Measurements from ENCODE around the gene N4BP2L2. TPM values are rescaled to one million over a fixed set of nuclear protein-coding genes. Genes with fewer than 3 reads are reported as not detected.
A peak's percentile ranks its signal among the peaks of the same experiment; 100 is the strongest.

N4BP2L2 gene
- polyA plus RNA-seq, 1 donor from 2014 or later = 114 TPM

- Mint-ChIP-seq H3K36me3 (peaks cover 13% of the 10 kb centered on the region), H3K4me1 (peaks cover 16 to 18% (median 17%) of the 10 kb centered on the region in 3 donors), H3K4me3 (no peak overlapping the region), H3K9me3 (no peaks in the 10 kb centered on the region), H3K27ac (no peak overlapping the region), H3K27me3 (no peaks in the 10 kb centered on the region)
Observed at GRCh38 chr13:32409561-32410421, 128.8 kb downstream of the N4BP2L2 start.

GRCh38 chr13:32409001-32409313, 129.6 kb downstream of the N4BP2L2 start:
- H3K4me3 Mint-ChIP-seq = no peak overlapping the region
- peak overlapping the region in 1 of 3 donors; percentile 16 for H3K27ac Mint-ChIP-seq

GRCh38 chr13:32408296-32409000, 130.1 kb downstream of the N4BP2L2 start:
- Mint-ChIP-seq H3K4me1 (peaks cover 15 to 18% (median 17%) of the 10 kb centered on the region in 3 donors), H3K4me3 (peak overlapping the region in 1 of 4 donors; percentile 37), H3K27me3 (no peaks in the 10 kb centered on the region), H3K27ac (peak overlapping the region in 1 of 3 donors; percentile 46), H3K36me3 (peaks cover 13% of the 10 kb centered on the region), H3K9me3 (no peaks in the 10 kb centered on the region)

More at GRCh38 chr13:32409001-32409313, 129.6 kb downstream of the N4BP2L2 start:
- H3K36me3 Mint-ChIP-seq = peaks cover 13% of the 10 kb centered on the region
- H3K27me3 Mint-ChIP-seq = no peaks in the 10 kb centered on the region
- H3K9me3 Mint-ChIP-seq = no peaks in the 10 kb centered on the region
- H3K4me1 Mint-ChIP-seq = peaks cover 15 to 18% (median 17%) of the 10 kb centered on the region in 3 donors

GRCh38 chr13:32407854-32408253, 130.7 kb downstream of the N4BP2L2 start:
- no peaks in the 10 kb centered on the region for H3K9me3 Mint-ChIP-seq
- no peaks in the 10 kb centered on the region for H3K27me3 Mint-ChIP-seq
- H3K36me3 Mint-ChIP-seq = peaks cover 13% of the 10 kb centered on the region
- H3K4me1 Mint-ChIP-seq = peaks cover 15 to 18% (median 17%) of the 10 kb centered on the region in 3 donors
- peak overlapping the region in 1 of 3 donors; percentile 46 for H3K27ac Mint-ChIP-seq
- no peak overlapping the region for H3K4me3 Mint-ChIP-seq

GRCh38 chr13:32403108-32403507, 135.5 kb downstream of the N4BP2L2 start:
- H3K4me1 Mint-ChIP-seq = peaks cover 1 to 6% (median 4%) of the 10 kb centered on the region in 3 donors

GRCh38 chr13:32391101-32391619, 147.4 kb downstream of the N4BP2L2 start:
- H3K4me3 Mint-ChIP-seq = no peak overlapping the region
- peaks cover 4 to 9% (median 7%) of the 10 kb centered on the region in 3 donors for H3K4me1 Mint-ChIP-seq
- H3K27me3 Mint-ChIP-seq = no peaks in the 10 kb centered on the region
- no peaks in the 10 kb centered on the region for H3K9me3 Mint-ChIP-seq
- no peak overlapping the region for H3K27ac Mint-ChIP-seq
- H3K36me3 Mint-ChIP-seq = no peaks in the 10 kb centered on the region

More at GRCh38 chr13:32403108-32403507, 135.5 kb downstream of the N4BP2L2 start:
- Mint-ChIP-seq H3K27me3 (no peaks in the 10 kb centered on the region), H3K27ac (no peak overlapping the region), H3K9me3 (no peaks in the 10 kb centered on the region), H3K4me3 (no peak overlapping the region), H3K36me3 (peaks cover 4% of the 10 kb centered on the region)

- Mint-ChIP-seq H3K9me3 (no peaks in the 10 kb centered on the region), H3K27me3 (no peaks in the 10 kb centered on the region), H3K4me1 (peaks cover 4 to 9% (median 7%) of the 10 kb centered on the region in 3 donors), H3K4me3 (no peak overlapping the region), H3K36me3 (no peaks in the 10 kb centered on the region), H3K27ac (no peak overlapping the region)
Observed at GRCh38 chr13:32390484-32390883, 148.1 kb downstream of the N4BP2L2 start.

GRCh38 chr13:32390048-32390447, 148.5 kb downstream of the N4BP2L2 start:
- no peak overlapping the region for H3K27ac Mint-ChIP-seq
- H3K4me1 Mint-ChIP-seq = peaks cover 4 to 9% (median 7%) of the 10 kb centered on the region in 3 donors
- H3K36me3 Mint-ChIP-seq = no peaks in the 10 kb centered on the region
- no peaks in the 10 kb centered on the region for H3K9me3 Mint-ChIP-seq
- no peaks in the 10 kb centered on the region for H3K27me3 Mint-ChIP-seq
- peak overlapping the region in 1 of 4 donors; percentile 61 for H3K4me3 Mint-ChIP-seq

GRCh38 chr13:32385410-32385809, 153.2 kb downstream of the N4BP2L2 start:
- H3K4me1 Mint-ChIP-seq = peaks cover 1 to 4% (median 3%) of the 10 kb centered on the region in 3 donors
- no peaks in the 10 kb centered on the region for H3K27me3 Mint-ChIP-seq
- H3K36me3 Mint-ChIP-seq = peaks cover 2% of the 10 kb centered on the region
- H3K27ac Mint-ChIP-seq = no peak overlapping the region
- no peak overlapping the region for H3K4me3 Mint-ChIP-seq
- H3K9me3 Mint-ChIP-seq = no peaks in the 10 kb centered on the region

- H3K27me3 Mint-ChIP-seq = no peaks in the 10 kb centered on the region
- peaks cover 4% of the 10 kb centered on the region for H3K36me3 Mint-ChIP-seq
- no peak overlapping the region for H3K27ac Mint-ChIP-seq
- no peaks in the 10 kb centered on the region for H3K4me1 Mint-ChIP-seq
- no peak overlapping the region for H3K4me3 Mint-ChIP-seq
- H3K9me3 Mint-ChIP-seq = no peaks in the 10 kb centered on the region
Observed at GRCh38 chr13:32384702-32385101, 153.9 kb downstream of the N4BP2L2 start.

GRCh38 chr13:32383836-32384618, 154.6 kb downstream of the N4BP2L2 start:
- Mint-ChIP-seq H3K4me3 (no peak overlapping the region), H3K27ac (no peak overlapping the region), H3K9me3 (no peaks in the 10 kb centered on the region), H3K4me1 (no peaks in the 10 kb centered on the region), H3K36me3 (peaks cover 6% of the 10 kb centered on the region), H3K27me3 (no peaks in the 10 kb centered on the region)

Other genes starting within 250 kb of the N4BP2L2 start
- not detected for gene ZAR1L, start 223.4 kb downstream of the N4BP2L2 start, polyA plus RNA-seq
- 6.5 TPM for gene BRCA2, start 223.3 kb downstream of the N4BP2L2 start, polyA plus RNA-seq
- gene N4BP2L1, start 110.7 kb downstream of the N4BP2L2 start, polyA plus RNA-seq = 43.1 TPM
- 31.1 TPM for gene PDS5B, start 47.7 kb upstream of the N4BP2L2 start, polyA plus RNA-seq

All from IgD-negative memory B cell (primary cell).